IMR-90 (cell line): ENCODE measurements around the gene METTL23.

ENCODE experiments used
- MAZ ChIP-seq: IDR thresholded peaks from 2 replicates; pipeline ENCODE4 v1.6.1; 2012; ENCODE audit warnings: low read depth, mild to moderate bottlenecking, low read length, improper control_type of control experiment, moderate library complexity, borderline replicate concordance
- POLR2A ChIP-seq: IDR thresholded peaks from 2 replicates; pipeline ENCODE4 v1.6.1; 2012; ENCODE audit warnings: mild to moderate bottlenecking, low read depth, low read length
- TF ChIP-seq, protein P1 (sequence below): conservative IDR thresholded peaks from 2 replicates; pipeline ENCODE4 v1.5.1; 2012; ENCODE audit warnings: mild to moderate bottlenecking, low read depth, low read length, improper control_type of control experiment
- TF ChIP-seq, protein P2 (sequence below): fragments of 150-350 bp; IDR thresholded peaks from 2 replicates; pipeline ENCODE4 v1.6.1; 2016; ENCODE audit warnings: low read depth, mild to moderate bottlenecking, low read length, moderate library complexity, borderline replicate concordance
- TF ChIP-seq, protein P3 (sequence below): fragments of 150-350 bp; IDR thresholded peaks from 2 replicates; pipeline ENCODE4 v1.6.1; 2017; ENCODE audit warnings: mild to moderate bottlenecking, antibody characterized with exemption, low read length, low read depth

DNA sequence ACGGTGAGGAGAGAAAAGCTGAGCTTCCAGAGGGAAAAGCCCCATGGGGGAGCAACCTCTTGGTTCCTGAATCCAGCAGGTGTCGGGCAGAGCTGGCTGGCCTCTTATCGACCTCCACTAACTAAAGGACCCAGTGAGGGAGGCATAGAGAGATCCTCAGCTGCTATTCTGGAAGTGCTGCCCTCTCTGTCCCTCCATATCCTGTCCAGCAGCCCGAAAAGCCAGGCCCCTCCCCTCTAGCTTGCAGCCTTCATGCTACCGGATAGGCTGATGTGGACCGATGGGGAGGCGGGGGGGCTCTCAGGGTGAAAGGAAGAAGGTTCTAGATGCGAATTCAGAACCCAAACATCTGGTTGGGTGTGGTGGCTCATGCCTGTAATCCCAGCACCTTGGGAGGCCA, 40.8 kb upstream of the METTL23 start:
- TF ChIP-seq, protein P1, sequence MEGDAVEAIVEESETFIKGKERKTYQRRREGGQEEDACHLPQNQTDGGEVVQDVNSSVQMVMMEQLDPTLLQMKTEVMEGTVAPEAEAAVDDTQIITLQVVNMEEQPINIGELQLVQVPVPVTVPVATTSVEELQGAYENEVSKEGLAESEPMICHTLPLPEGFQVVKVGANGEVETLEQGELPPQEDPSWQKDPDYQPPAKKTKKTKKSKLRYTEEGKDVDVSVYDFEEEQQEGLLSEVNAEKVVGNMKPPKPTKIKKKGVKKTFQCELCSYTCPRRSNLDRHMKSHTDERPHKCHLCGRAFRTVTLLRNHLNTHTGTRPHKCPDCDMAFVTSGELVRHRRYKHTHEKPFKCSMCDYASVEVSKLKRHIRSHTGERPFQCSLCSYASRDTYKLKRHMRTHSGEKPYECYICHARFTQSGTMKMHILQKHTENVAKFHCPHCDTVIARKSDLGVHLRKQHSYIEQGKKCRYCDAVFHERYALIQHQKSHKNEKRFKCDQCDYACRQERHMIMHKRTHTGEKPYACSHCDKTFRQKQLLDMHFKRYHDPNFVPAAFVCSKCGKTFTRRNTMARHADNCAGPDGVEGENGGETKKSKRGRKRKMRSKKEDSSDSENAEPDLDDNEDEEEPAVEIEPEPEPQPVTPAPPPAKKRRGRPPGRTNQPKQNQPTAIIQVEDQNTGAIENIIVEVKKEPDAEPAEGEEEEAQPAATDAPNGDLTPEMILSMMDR = no peak
- TF ChIP-seq, protein P2, sequence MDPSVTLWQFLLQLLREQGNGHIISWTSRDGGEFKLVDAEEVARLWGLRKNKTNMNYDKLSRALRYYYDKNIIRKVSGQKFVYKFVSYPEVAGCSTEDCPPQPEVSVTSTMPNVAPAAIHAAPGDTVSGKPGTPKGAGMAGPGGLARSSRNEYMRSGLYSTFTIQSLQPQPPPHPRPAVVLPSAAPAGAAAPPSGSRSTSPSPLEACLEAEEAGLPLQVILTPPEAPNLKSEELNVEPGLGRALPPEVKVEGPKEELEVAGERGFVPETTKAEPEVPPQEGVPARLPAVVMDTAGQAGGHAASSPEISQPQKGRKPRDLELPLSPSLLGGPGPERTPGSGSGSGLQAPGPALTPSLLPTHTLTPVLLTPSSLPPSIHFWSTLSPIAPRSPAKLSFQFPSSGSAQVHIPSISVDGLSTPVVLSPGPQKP = no peak
- TF ChIP-seq, protein P3, sequence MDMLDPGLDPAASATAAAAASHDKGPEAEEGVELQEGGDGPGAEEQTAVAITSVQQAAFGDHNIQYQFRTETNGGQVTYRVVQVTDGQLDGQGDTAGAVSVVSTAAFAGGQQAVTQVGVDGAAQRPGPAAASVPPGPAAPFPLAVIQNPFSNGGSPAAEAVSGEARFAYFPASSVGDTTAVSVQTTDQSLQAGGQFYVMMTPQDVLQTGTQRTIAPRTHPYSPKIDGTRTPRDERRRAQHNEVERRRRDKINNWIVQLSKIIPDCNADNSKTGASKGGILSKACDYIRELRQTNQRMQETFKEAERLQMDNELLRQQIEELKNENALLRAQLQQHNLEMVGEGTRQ = no peak
- TF ChIP-seq POLR2A = no peak
- no peak for TF ChIP-seq MAZ
